SK-N-SH (cell line): ENCODE data around the gene KANSL3. TPM values are rescaled to one million over a fixed set of nuclear protein-coding genes. Genes with fewer than 3 reads are reported as not detected.

Source experiments
- CTCF ChIA-PET: fragments of 300-600, 350-600 bp; formaldehyde crosslinking; extraction: SDS; loops from one replicate; lab custom pipeline; 2021; lab: Yijun Ruan, JAX
- POLR2A ChIA-PET: fragments of 350-600 bp; sonication (Branson Sonifier 250); formaldehyde crosslinking; extraction: SDS; loops from one replicate; lab custom pipeline; 2020; ENCODE audit warnings: antibody characterized with exemption, inconsistent platforms; lab: Yijun Ruan, JAX
- DNase-seq: peaks from one replicate; pipeline ENCODE4 v3.0.0; 2012
- H2AFZ ChIP-seq: fragments of 200-600 bp; sonication (generic); 2 replicates; pipeline ENCODE4 v1.8.1; 2016; ENCODE audit warnings: antibody characterized with exemption, mild to moderate bottlenecking, low read depth
- H3F3A ChIP-seq: fragments of 200-600 bp; sonication (generic); replicated peaks from 2 replicates; pipeline ENCODE3; 2016; ENCODE audit warnings: antibody characterized with exemption, mild to moderate bottlenecking; ENCODE audit not compliant: insufficient read depth
- H3K27ac ChIP-seq, 2 experiments: fragments of 200-500 bp in 1 of 2; fragments of 200-600 bp in 1 of 2; sonication (Bioruptor generic) in 1 of 2; sonication (generic), shearing (Covaris generic) in 1 of 2; 2 replicates each; pipeline versions ENCODE4 v1.5.1 to v1.6.1; 2014 to 2016; ENCODE audit warnings: low read depth in 2 of 2, inconsistent platforms in 1 of 2, low read length in 1 of 2, mild to moderate bottlenecking in 1 of 2, mixed read lengths in 1 of 2
- H3K27me3 ChIP-seq: fragments of 200-600 bp; sonication (generic), shearing (Covaris generic); 2 replicates; pipeline ENCODE4 v1.6.1; 2016; ENCODE audit warnings: mixed run types; ENCODE audit not compliant: insufficient read depth
- H3K36me3 ChIP-seq, 2 experiments: fragments of 200-500 bp in 1 of 2; fragments of 200-600 bp in 1 of 2; sonication (Bioruptor generic) in 1 of 2; sonication (generic) in 1 of 2; replicated peaks in 1 of 2; 2 replicates each; pipeline versions ENCODE3 to v1.5.1; 2014 to 2016; ENCODE audit warnings: low read length in 1 of 2, mild to moderate bottlenecking in 1 of 2; ENCODE audit not compliant: insufficient read depth in 2 of 2, control insufficient read depth in 1 of 2
- H3K4me1 ChIP-seq, 2 experiments: fragments of 200-500 bp in 1 of 2; fragments of 200-600 bp in 1 of 2; sonication (Bioruptor generic) in 1 of 2; sonication (generic), shearing (Covaris generic) in 1 of 2; 2 replicates each; pipeline versions ENCODE4 v1.5.1 to v1.6.1; 2014 to 2016; ENCODE audit warnings: low read depth in 1 of 2, low read length in 1 of 2, mixed run types in 1 of 2; ENCODE audit not compliant: insufficient read depth in 2 of 2, control insufficient read depth in 1 of 2
- H3K4me2 ChIP-seq: fragments of 200-600 bp; sonication (generic), shearing (Covaris generic); 2 replicates; pipeline ENCODE4 v1.6.1; 2017; ENCODE audit warnings: mixed run types
- H3K4me3 ChIP-seq, 2 experiments: fragments of 200-500 bp in 1 of 2; fragments of 200-600 bp in 1 of 2; sonication (Bioruptor generic) in 1 of 2; sonication (generic), shearing (Covaris generic) in 1 of 2; 2 replicates each; pipeline versions ENCODE4 v1.5.1 to v1.8.1; 2014 to 2016; ENCODE audit warnings: low read depth in 2 of 2, inconsistent platforms in 1 of 2, low read length in 1 of 2, mild to moderate bottlenecking in 1 of 2, mixed read lengths in 1 of 2, moderate library complexity in 1 of 2
- H3K79me2 ChIP-seq: fragments of 200-600 bp; sonication (generic); 2 replicates; pipeline ENCODE4 v1.8.1; 2017; ENCODE audit warnings: mild to moderate bottlenecking; ENCODE audit not compliant: insufficient read depth
- H3K9ac ChIP-seq: fragments of 200-600 bp; sonication (generic); 2 replicates; pipeline ENCODE4 v1.6.1; 2017; ENCODE audit warnings: mixed run types
- H3K9me2 ChIP-seq: fragments of 200-600 bp; sonication (generic); 2 replicates; pipeline ENCODE4 v1.6.1; 2017; ENCODE audit warnings: mixed run types
- H3K9me3 ChIP-seq: fragments of 200-600 bp; sonication (generic); 2 replicates; pipeline ENCODE4 v1.6.1; 2017; ENCODE audit warnings: mixed run types, mild to moderate bottlenecking, moderate library complexity
- H4K20me1 ChIP-seq: fragments of 200-600 bp; sonication (generic); 2 replicates; pipeline ENCODE4 v1.6.1; 2017; ENCODE audit warnings: mild to moderate bottlenecking, mixed run types; ENCODE audit not compliant: insufficient read depth
- CHD2 ChIP-seq: fragments of 150-350 bp; IDR thresholded peaks from 2 replicates; pipeline ENCODE4 v1.6.1; 2018; ENCODE audit warnings: low read length; ENCODE audit not compliant: partially characterized antibody
- CTCF ChIP-seq: fragments of 200-600 bp; sonication (generic); IDR thresholded peaks from 2 replicates; pipeline ENCODE4 v1.6.1; 2017; ENCODE audit warnings: antibody characterized with exemption, mild to moderate bottlenecking, moderate library complexity
- EZH2phosphoT487 ChIP-seq: fragments of 200-600 bp; sonication (generic); IDR thresholded peaks from 2 replicates; pipeline ENCODE4 v1.6.1; 2017; ENCODE audit warnings: low read depth, mixed run types, mild to moderate bottlenecking, antibody characterized with exemption, moderate library complexity, borderline replicate concordance
- FOXJ3 ChIP-seq: sonication (generic); formaldehyde crosslinking; IDR thresholded peaks from 2 replicates; pipeline ENCODE4 v1.5.1; 2020; ENCODE audit warnings: mild to moderate bottlenecking, missing genetic modification reagents
- FOXM1 ChIP-seq: IDR thresholded peaks from 2 replicates; pipeline ENCODE4 v1.4.0; 2012; ENCODE audit warnings: low read depth, mild to moderate bottlenecking
- MEF2A ChIP-seq: IDR thresholded peaks from 2 replicates; pipeline ENCODE4 v1.4.0; 2012; ENCODE audit warnings: low read depth, borderline replicate concordance
- MXI1 ChIP-seq: IDR thresholded peaks from 2 replicates; pipeline ENCODE4 v1.6.1; 2012; ENCODE audit warnings: mild to moderate bottlenecking, low read depth, low read length, improper control_type of control experiment
- NFIC ChIP-seq: IDR thresholded peaks from 2 replicates; pipeline ENCODE4 v1.4.0; 2012; ENCODE audit warnings: borderline replicate concordance
- NRF1 ChIP-seq: IDR thresholded peaks from 2 replicates; pipeline ENCODE4 v1.6.1; 2012; ENCODE audit warnings: low read depth, mild to moderate bottlenecking, low read length
- PBX3 ChIP-seq: IDR thresholded peaks from 2 replicates; pipeline ENCODE4; 2012
- POLR2AphosphoS5 ChIP-seq: IDR thresholded peaks from 2 replicates; pipeline ENCODE4 v1.6.1; 2012; ENCODE audit warnings: low read depth, low read length
- RAD21 ChIP-seq: IDR thresholded peaks from 2 replicates; pipeline ENCODE4 v1.6.1; 2012; ENCODE audit warnings: mild to moderate bottlenecking, low read length
- REST ChIP-seq: IDR thresholded peaks from 2 replicates; pipeline ENCODE4 v1.6.1; 2012; ENCODE audit warnings: mild to moderate bottlenecking, low read depth, low read length, moderate library complexity
- RXRA ChIP-seq: IDR thresholded peaks from 2 replicates; pipeline ENCODE4 v1.4.0; 2012; ENCODE audit warnings: low read depth, mild to moderate bottlenecking, borderline replicate concordance
- SIN3A ChIP-seq: IDR thresholded peaks from 2 replicates; pipeline ENCODE4 v1.6.1; 2012; ENCODE audit warnings: low read depth, mild to moderate bottlenecking, low read length, moderate library complexity, borderline replicate concordance
- YY1 ChIP-seq: IDR thresholded peaks from 2 replicates; pipeline ENCODE4 v1.4.0; 2012; ENCODE audit warnings: low read depth, mild to moderate bottlenecking
- WGBS: methylation state at CpG from one replicate; pipeline ENCODE4 v1.1.6; 2017; ENCODE audit warnings: low lambda C conversion rate; 5-methylcytosine and 5-hydroxymethylcytosine counted together
- polyA plus RNA-seq, 3 experiments: library from polyadenylated mRNA; depleted of rRNA; stranded (reverse); fragments of >200 nt; gene quantifications; 2 replicates each; pipeline ENCODE4 v1.2.3, GENCODE V29; 2012
- TF ChIP-seq, protein P1 (sequence below): IDR thresholded peaks from 2 replicates; pipeline ENCODE4 v1.4.0; 2012; ENCODE audit warnings: low read depth
- TF ChIP-seq, protein P2 (sequence below): fragments of 150-350 bp; IDR thresholded peaks from 2 replicates; pipeline ENCODE4 v1.6.1; 2016; ENCODE audit warnings: mild to moderate bottlenecking, low read depth, low read length

Gene KANSL3
- polyA plus RNA-seq, 1 of the 3 experiments (the other 2 are of a cell fraction) = 10.7 TPM

- H3K9me2 ChIP-seq = no peaks in the 10 kb centered on the region
- DNase-seq = no peak
- H3K4me1 ChIP-seq = no peaks in the 10 kb centered on the region
- no peak overlapping the region for H3K4me2 ChIP-seq
- H3K27me3 ChIP-seq = no peaks in the 10 kb centered on the region
- H3K4me3 ChIP-seq = no peak overlapping the region
- H3K9ac ChIP-seq = no peak overlapping the region
- H2AFZ ChIP-seq = no peak overlapping the region
- CTCF ChIA-PET = no interaction called here
- no peaks in the 10 kb centered on the region for H3K9me3 ChIP-seq
- POLR2A ChIA-PET = interaction anchor here (0.6 kb wide), 1 partner anchor 14 kb away, joined by 3 read pairs; no protein-coding TSS in a partner anchor
- 76% methylated on average over 8 of the region's 8 CpGs for WGBS
- no peaks in the 10 kb centered on the region for H3F3A ChIP-seq
- TF ChIP-seq RXRA = no peak
- TF ChIP-seq, protein P1, sequence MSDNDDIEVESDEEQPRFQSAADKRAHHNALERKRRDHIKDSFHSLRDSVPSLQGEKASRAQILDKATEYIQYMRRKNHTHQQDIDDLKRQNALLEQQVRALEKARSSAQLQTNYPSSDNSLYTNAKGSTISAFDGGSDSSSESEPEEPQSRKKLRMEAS = no peak
- TF ChIP-seq, protein P2, sequence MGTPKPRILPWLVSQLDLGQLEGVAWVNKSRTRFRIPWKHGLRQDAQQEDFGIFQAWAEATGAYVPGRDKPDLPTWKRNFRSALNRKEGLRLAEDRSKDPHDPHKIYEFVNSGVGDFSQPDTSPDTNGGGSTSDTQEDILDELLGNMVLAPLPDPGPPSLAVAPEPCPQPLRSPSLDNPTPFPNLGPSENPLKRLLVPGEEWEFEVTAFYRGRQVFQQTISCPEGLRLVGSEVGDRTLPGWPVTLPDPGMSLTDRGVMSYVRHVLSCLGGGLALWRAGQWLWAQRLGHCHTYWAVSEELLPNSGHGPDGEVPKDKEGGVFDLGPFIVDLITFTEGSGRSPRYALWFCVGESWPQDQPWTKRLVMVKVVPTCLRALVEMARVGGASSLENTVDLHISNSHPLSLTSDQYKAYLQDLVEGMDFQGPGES = no peak
- no peak overlapping the region for H3K27ac ChIP-seq
- H3K79me2 ChIP-seq = no peaks in the 10 kb centered on the region
- no peaks in the 10 kb centered on the region for H4K20me1 ChIP-seq
- H3K36me3 ChIP-seq = no peaks in the 10 kb centered on the region
Observed at GRCh38 chr2:96651793-96652192, 13.7 kb upstream of the KANSL3 start.

DNA sequence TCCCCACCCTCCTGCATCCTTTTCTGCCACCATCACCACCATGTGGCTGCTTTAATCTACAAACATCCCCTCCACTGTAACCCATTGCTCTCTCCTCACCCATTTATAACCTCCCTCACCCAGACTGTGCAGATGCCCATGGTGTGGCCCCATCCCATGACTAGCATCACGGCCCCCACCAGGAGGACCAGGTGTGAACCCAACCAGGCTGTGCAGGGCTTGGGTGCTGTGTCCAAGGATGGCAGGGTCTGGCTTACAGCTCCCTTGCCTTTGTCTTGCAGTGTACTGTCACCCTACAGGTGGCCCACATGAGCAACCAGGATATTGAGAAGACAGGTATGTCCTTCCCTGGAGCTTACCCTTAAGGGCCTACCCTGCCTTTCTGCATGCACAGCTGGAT is 11.2 kb upstream of the KANSL3 start:
- ChIA-PET POLR2A (no interaction called here), CTCF (no interaction called here)
- Histone ChIP-seq H3K9me2 (no peaks in the 10 kb centered on the region), H2AFZ (no peak overlapping the region), H3F3A (no peaks in the 10 kb centered on the region), H3K79me2 (no peaks in the 10 kb centered on the region), H3K4me2 (no peak overlapping the region), H3K4me1 (no peaks in the 10 kb centered on the region), H3K27ac (no peak overlapping the region), H3K4me3 (no peak overlapping the region), H3K9ac (no peak overlapping the region)
- no peak for TF ChIP-seq MEF2A
- no peak for TF ChIP-seq CTCF
- TF ChIP-seq PBX3 = no peak
- no peak for TF ChIP-seq EZH2phosphoT487
- TF ChIP-seq, protein P2 = no peak
- no peak for TF ChIP-seq MXI1
- no peak for TF ChIP-seq FOXM1
- no peak for TF ChIP-seq FOXJ3 (CRISPR knock-in tag)
- no peak for TF ChIP-seq REST
- TF ChIP-seq POLR2AphosphoS5 = no peak
- TF ChIP-seq YY1 = no peak
- TF ChIP-seq, protein P1 = no peak
- TF ChIP-seq SIN3A = no peak
- no peak for TF ChIP-seq NRF1
- TF ChIP-seq RAD21 = no peak
- no peak for TF ChIP-seq CHD2
- no peak for TF ChIP-seq NFIC
- TF ChIP-seq, all 33 proteins: peak for 0
- no peaks in the 10 kb centered on the region for H3K27me3 ChIP-seq
- DNase-seq = no peak
- no peaks in the 10 kb centered on the region for H4K20me1 ChIP-seq
- no peaks in the 10 kb centered on the region for H3K9me3 ChIP-seq
- no peaks in the 10 kb centered on the region for H3K36me3 ChIP-seq
- 67% methylated on average over 1 of the region's 1 CpG for WGBS
